ENCODE data around the gene DPEP2NB. TPM values are rescaled to one million over a fixed set of nuclear protein-coding genes. Genes with fewer than 3 reads are reported as not detected.

Gene DPEP2NB
- total RNA-seq, 4 donors from 2014 or later = not detected

- H3K4me1 ChIP-seq = peaks cover 10 to 15% (median 14%) of the 10 kb centered on the region in 3 donors
- peak overlapping the region in 2 of 4 donors; percentile 43 to 61 for H3K4me3 ChIP-seq
- TF ChIP-seq, protein P1, sequence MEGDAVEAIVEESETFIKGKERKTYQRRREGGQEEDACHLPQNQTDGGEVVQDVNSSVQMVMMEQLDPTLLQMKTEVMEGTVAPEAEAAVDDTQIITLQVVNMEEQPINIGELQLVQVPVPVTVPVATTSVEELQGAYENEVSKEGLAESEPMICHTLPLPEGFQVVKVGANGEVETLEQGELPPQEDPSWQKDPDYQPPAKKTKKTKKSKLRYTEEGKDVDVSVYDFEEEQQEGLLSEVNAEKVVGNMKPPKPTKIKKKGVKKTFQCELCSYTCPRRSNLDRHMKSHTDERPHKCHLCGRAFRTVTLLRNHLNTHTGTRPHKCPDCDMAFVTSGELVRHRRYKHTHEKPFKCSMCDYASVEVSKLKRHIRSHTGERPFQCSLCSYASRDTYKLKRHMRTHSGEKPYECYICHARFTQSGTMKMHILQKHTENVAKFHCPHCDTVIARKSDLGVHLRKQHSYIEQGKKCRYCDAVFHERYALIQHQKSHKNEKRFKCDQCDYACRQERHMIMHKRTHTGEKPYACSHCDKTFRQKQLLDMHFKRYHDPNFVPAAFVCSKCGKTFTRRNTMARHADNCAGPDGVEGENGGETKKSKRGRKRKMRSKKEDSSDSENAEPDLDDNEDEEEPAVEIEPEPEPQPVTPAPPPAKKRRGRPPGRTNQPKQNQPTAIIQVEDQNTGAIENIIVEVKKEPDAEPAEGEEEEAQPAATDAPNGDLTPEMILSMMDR (IDR thresholded peaks at IDR 0.05) = no peak
- no peak for TF ChIP-seq POLR2A (IDR thresholded peaks at IDR 0.05)
- peak overlapping the region; percentile 76 to 84 (median 82) for H3K27ac ChIP-seq
- no peaks in the 10 kb centered on the region for H3K9me3 ChIP-seq
- H3K27me3 ChIP-seq = no peaks in the 10 kb centered on the region
- no peaks in the 10 kb centered on the region for H3K36me3 ChIP-seq
- no peak for DNase-seq
- WGBS, 2 donors = 66 to 76% methylated on average over 5 to 9 of the region's 20 CpGs
- intact Hi-C loops (cut with DNase I) = loop anchor here (5.0 kb wide), 1 partner anchor 50 kb away; no protein-coding TSS in a partner anchor
Observed at GRCh38 chr16:67992661-67993206, 23.0 kb downstream of the DPEP2NB start.

GRCh38 chr16:67990018-67990386 is 25.7 kb downstream of the DPEP2NB start:
- Histone ChIP-seq H3K36me3 (no peaks in the 10 kb centered on the region), H3K9me3 (no peaks in the 10 kb centered on the region), H3K27me3 (no peaks in the 10 kb centered on the region), H3K4me3 (no peak overlapping the region), H3K4me1 (peaks cover 10 to 23% (median 14%) of the 10 kb centered on the region in 3 donors), H3K27ac (no peak overlapping the region)
- intact Hi-C loops (cut with DNase I) = loop anchor here (5.0 kb wide), 1 partner anchor 52 kb away; no protein-coding TSS in a partner anchor
- no peak for DNase-seq
- TF ChIP-seq, protein P1 (IDR thresholded peaks at IDR 0.05) = no peak
- TF ChIP-seq POLR2A (IDR thresholded peaks at IDR 0.05) = no peak
- WGBS, 2 donors = 81% methylated on average over 2 of the region's 6 CpGs; no CpG with 5 or more reads in 1 of the 2 donors

- DNase-seq = no peak
- H3K36me3 ChIP-seq = no peaks in the 10 kb centered on the region
- H3K4me1 ChIP-seq = peaks cover 12 to 28% (median 14%) of the 10 kb centered on the region in 3 donors
- intact Hi-C loops (cut with DNase I) = loop anchor here (5.0 kb wide), 1 partner anchor 53 kb away; no protein-coding TSS in a partner anchor
- H3K4me3 ChIP-seq = no peak overlapping the region
- WGBS, 2 donors = 80 to 100% methylated on average over 4 to 5 of the region's 8 CpGs
- H3K9me3 ChIP-seq = no peaks in the 10 kb centered on the region
- no peak overlapping the region for H3K27ac ChIP-seq
- TF ChIP-seq POLR2A (IDR thresholded peaks at IDR 0.05) = no peak
- TF ChIP-seq, protein P1 (IDR thresholded peaks at IDR 0.05) = no peak
- H3K27me3 ChIP-seq = no peaks in the 10 kb centered on the region
Observed at GRCh38 chr16:67989322-67990017, 26.2 kb downstream of the DPEP2NB start.

DNA sequence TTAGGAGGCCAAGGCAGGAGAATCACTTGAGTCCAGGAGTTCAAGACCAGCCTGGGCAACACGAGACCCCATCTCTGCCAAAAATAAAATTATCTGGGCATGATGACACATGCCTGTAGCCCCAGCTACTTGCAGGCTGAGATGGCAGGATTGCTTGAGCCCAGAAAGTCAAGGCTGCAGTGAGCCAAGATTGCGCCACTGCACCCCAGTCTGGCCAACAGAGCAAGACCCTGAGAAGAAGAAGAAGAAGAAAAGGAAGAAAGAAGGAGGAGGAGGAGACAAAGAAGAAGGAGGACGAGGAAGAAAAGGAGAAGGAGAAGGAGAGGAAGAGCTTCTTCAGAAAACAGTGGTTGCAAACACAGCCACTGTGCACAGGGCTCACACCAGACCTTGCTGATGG is 27.0 kb downstream of the DPEP2NB start:
- Histone ChIP-seq H3K4me1 (peaks cover 10 to 32% (median 16%) of the 10 kb centered on the region in 3 donors), H3K36me3 (no peaks in the 10 kb centered on the region), H3K4me3 (no peak overlapping the region), H3K27ac (no peak overlapping the region), H3K9me3 (no peaks in the 10 kb centered on the region), H3K27me3 (no peaks in the 10 kb centered on the region)
- TF ChIP-seq POLR2A (IDR thresholded peaks at IDR 0.05) = no peak
- TF ChIP-seq, protein P1 (IDR thresholded peaks at IDR 0.05) = no peak
- 67 to 71% methylated on average over 3 of the region's 3 CpGs for WGBS, 2 donors
- intact Hi-C loops (cut with DNase I) = no loop called here
- no peak for DNase-seq

- 66 to 79% methylated on average over 10 of the region's 11 CpGs for WGBS, 2 donors
- Histone ChIP-seq H3K27ac (peak overlapping the region in 1 of 4 donors; percentile 7), H3K27me3 (no peaks in the 10 kb centered on the region), H3K4me1 (peaks cover 0 to 26% (median 11%) of the 10 kb centered on the region in 3 donors), H3K4me3 (no peak overlapping the region), H3K36me3 (no peaks in the 10 kb centered on the region), H3K9me3 (no peaks in the 10 kb centered on the region)
- no peak for DNase-seq
- TF ChIP-seq, protein P1 (IDR thresholded peaks at IDR 0.05) = no peak
- TF ChIP-seq POLR2A (IDR thresholded peaks at IDR 0.05) = no peak
- intact Hi-C loops (cut with DNase I) = no loop called here
Observed at GRCh38 chr16:67987460-67988160, 28.1 kb downstream of the DPEP2NB start.

Measured in esophagus squamous epithelium (tissue), 5 donors.